Panc1 (cell line): ENCODE results near the gene MAPK10. TPM values are rescaled to one million over a fixed set of nuclear protein-coding genes. Genes with fewer than 3 reads are reported as not detected.

Experiments used
- ATAC-seq: fragments of 200-7000 bp; cut with Tn5 transposase; 2 replicates; pipeline ENCODE4 v1.9.1; 2020; ENCODE audit warnings: mild to moderate bottlenecking, moderate library complexity
- BruUV-seq: library from RNA; stranded (reverse); fragments of 400-500 nt; replicated peaks from 2 replicates; lab custom pipeline; 2021; lab: Mats Ljungman, UMichigan
- CTCF ChIA-PET: fragments of 300-600 bp; sonication (Branson Sonifier 250); formaldehyde crosslinking; loops from one replicate; lab custom pipeline; 2022; ENCODE audit warnings: antibody characterized with exemption; lab: Charles Lee
- POLR2A ChIA-PET: fragments of 300-600 bp; sonication (Branson Sonifier 250); formaldehyde crosslinking; loops from one replicate; lab custom pipeline; 2022; ENCODE audit warnings: antibody characterized with exemption; lab: Charles Lee
- DNase-seq: peaks from one replicate; pipeline ENCODE4 v3.0.0-alpha.2; 2010; ENCODE audit warnings: low read depth, low spot score
- H3K27ac ChIP-seq: 2 replicates; pipeline ENCODE4 v1.5.1; 2011; ENCODE audit warnings: mild to moderate bottlenecking, low read length, inconsistent platforms
- H3K27me3 ChIP-seq: fragments of 200-500 bp; sonication (Bioruptor generic); 2 replicates; pipeline ENCODE4 v1.6.0; 2014; ENCODE audit warnings: low read length, inconsistent platforms; ENCODE audit not compliant: control insufficient read depth, insufficient read depth
- H3K36me3 ChIP-seq: fragments of 200-500 bp; sonication (Bioruptor generic); 2 replicates; pipeline ENCODE4 v1.5.1; 2014; ENCODE audit warnings: inconsistent platforms, mild to moderate bottlenecking, low read length, moderate library complexity; ENCODE audit not compliant: control insufficient read depth, insufficient read depth
- H3K4me1 ChIP-seq: 2 replicates; pipeline ENCODE4 v1.5.1; 2011; ENCODE audit warnings: inconsistent platforms, mild to moderate bottlenecking, low read length, moderate library complexity; ENCODE audit not compliant: control insufficient read depth, insufficient read depth
- H3K4me3 ChIP-seq, 2 experiments: 2 replicates each; pipeline ENCODE4 v1.5.1; 2011 to 2012; ENCODE audit warnings: low read depth in 2 of 2, low read length in 2 of 2, mild to moderate bottlenecking in 2 of 2, inconsistent platforms in 1 of 2, moderate library complexity in 1 of 2
- H3K9me3 ChIP-seq: fragments of 200-500 bp; sonication (Bioruptor generic); 2 replicates; pipeline ENCODE4 v1.5.1; 2014; ENCODE audit warnings: low read depth, mild to moderate bottlenecking, inconsistent platforms, low read length, moderate library complexity; ENCODE audit not compliant: control insufficient read depth, insufficient read depth
- POLR2AphosphoS5 ChIP-seq: IDR thresholded peaks from 2 replicates; pipeline ENCODE4 v1.6.1; 2012; ENCODE audit warnings: mild to moderate bottlenecking, low read depth, low read length, moderate library complexity
- SIN3A ChIP-seq: IDR thresholded peaks from 2 replicates; pipeline ENCODE4 v1.6.1; 2012; ENCODE audit warnings: low read depth, mild to moderate bottlenecking, low read length, moderate library complexity, borderline replicate concordance; ENCODE audit not compliant: insufficient read depth
- TCF7L2 ChIP-seq: IDR thresholded peaks from 2 replicates; pipeline ENCODE4 v1.6.1; 2011; ENCODE audit warnings: mild to moderate bottlenecking, low read depth, low read length, inconsistent platforms
- in situ Hi-C: cut with HindIII; loops from 2 replicates; pipeline ENCODE4 v1.10.0; 2016; ENCODE audit warnings: low sequenced_read_pairs, low pct_unique_long_range_greater_than_20kb
- intact Hi-C: fragments of 100-400 bp; cut with micrococcal nuclease; formaldehyde crosslinking; loops from one replicate; pipeline ENCODE4 v1.10.0; 2022; ENCODE audit not compliant: unreplicated experiment
- total RNA-seq: library from RNA; stranded (reverse); gene quantifications from one replicate; pipeline ENCODE4 v1.2.1, GENCODE V29; 2021; ENCODE audit not compliant: unreplicated experiment
- TF ChIP-seq, protein P1 (sequence below), 2 experiments: IDR thresholded peaks; 2 replicates each; pipeline ENCODE4 v1.6.1; 2011 to 2012; ENCODE audit warnings: low read depth in 2 of 2, control low read depth in 1 of 2, low read length in 1 of 2, mild to moderate bottlenecking in 1 of 2, moderate library complexity in 1 of 2; ENCODE audit not compliant: insufficient read depth in 1 of 2
- TF ChIP-seq, protein P2 (sequence below): fragments of 450-650 bp; IDR thresholded peaks from 2 replicates; pipeline ENCODE4 v1.5.1; 2017; ENCODE audit warnings: mild to moderate bottlenecking

The MAPK10 gene
- total RNA-seq, 1 experiment from 2014 or later = 0.85 TPM

DNA sequence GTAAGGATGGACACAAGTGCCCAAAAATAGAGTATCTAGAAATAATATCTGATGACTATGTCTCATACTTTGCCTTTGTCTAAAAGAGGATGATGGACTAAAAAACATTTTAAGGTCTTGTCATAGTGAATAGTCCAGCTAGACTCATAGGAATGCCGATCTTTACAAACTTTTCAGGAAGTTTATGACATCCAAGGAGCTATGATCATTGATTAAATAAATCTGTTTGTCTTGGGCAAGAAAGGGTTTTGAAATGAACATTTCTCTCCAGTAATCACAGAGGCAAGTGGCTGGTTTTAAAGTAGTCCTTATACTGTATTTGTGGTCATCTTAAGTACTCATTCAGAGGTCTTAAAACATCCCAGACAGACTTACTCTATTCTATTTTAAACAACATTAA is 109.8 kb downstream of the MAPK10 start:
- POLR2A ChIA-PET = no interaction called here
- no peak for DNase-seq
- Histone ChIP-seq H3K4me3 (no peak overlapping the region), H3K36me3 (no peaks in the 10 kb centered on the region), H3K27me3 (no peaks in the 10 kb centered on the region), H3K27ac (no peak overlapping the region), H3K4me1 (no peaks in the 10 kb centered on the region), H3K9me3 (no peaks in the 10 kb centered on the region)
- TF ChIP-seq, protein P1, sequence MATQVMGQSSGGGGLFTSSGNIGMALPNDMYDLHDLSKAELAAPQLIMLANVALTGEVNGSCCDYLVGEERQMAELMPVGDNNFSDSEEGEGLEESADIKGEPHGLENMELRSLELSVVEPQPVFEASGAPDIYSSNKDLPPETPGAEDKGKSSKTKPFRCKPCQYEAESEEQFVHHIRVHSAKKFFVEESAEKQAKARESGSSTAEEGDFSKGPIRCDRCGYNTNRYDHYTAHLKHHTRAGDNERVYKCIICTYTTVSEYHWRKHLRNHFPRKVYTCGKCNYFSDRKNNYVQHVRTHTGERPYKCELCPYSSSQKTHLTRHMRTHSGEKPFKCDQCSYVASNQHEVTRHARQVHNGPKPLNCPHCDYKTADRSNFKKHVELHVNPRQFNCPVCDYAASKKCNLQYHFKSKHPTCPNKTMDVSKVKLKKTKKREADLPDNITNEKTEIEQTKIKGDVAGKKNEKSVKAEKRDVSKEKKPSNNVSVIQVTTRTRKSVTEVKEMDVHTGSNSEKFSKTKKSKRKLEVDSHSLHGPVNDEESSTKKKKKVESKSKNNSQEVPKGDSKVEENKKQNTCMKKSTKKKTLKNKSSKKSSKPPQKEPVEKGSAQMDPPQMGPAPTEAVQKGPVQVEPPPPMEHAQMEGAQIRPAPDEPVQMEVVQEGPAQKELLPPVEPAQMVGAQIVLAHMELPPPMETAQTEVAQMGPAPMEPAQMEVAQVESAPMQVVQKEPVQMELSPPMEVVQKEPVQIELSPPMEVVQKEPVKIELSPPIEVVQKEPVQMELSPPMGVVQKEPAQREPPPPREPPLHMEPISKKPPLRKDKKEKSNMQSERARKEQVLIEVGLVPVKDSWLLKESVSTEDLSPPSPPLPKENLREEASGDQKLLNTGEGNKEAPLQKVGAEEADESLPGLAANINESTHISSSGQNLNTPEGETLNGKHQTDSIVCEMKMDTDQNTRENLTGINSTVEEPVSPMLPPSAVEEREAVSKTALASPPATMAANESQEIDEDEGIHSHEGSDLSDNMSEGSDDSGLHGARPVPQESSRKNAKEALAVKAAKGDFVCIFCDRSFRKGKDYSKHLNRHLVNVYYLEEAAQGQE (IDR thresholded peaks at IDR 0.05; ENCODE audit: insufficient read depth in 1 of 2, low read depth in 2 of 2, low read length in 1 of 2) = no peak
- no peak for TF ChIP-seq TCF7L2
- TF ChIP-seq, protein P2, sequence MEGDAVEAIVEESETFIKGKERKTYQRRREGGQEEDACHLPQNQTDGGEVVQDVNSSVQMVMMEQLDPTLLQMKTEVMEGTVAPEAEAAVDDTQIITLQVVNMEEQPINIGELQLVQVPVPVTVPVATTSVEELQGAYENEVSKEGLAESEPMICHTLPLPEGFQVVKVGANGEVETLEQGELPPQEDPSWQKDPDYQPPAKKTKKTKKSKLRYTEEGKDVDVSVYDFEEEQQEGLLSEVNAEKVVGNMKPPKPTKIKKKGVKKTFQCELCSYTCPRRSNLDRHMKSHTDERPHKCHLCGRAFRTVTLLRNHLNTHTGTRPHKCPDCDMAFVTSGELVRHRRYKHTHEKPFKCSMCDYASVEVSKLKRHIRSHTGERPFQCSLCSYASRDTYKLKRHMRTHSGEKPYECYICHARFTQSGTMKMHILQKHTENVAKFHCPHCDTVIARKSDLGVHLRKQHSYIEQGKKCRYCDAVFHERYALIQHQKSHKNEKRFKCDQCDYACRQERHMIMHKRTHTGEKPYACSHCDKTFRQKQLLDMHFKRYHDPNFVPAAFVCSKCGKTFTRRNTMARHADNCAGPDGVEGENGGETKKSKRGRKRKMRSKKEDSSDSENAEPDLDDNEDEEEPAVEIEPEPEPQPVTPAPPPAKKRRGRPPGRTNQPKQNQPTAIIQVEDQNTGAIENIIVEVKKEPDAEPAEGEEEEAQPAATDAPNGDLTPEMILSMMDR = no peak
- TF ChIP-seq POLR2AphosphoS5 = no peak
- TF ChIP-seq SIN3A = no peak
- no peak for ATAC-seq
- CTCF ChIA-PET = no interaction called here
- intact Hi-C loops = no loop called here
- no TSS peak for BruUV-seq
- in situ Hi-C loops = no loop called here

DNA sequence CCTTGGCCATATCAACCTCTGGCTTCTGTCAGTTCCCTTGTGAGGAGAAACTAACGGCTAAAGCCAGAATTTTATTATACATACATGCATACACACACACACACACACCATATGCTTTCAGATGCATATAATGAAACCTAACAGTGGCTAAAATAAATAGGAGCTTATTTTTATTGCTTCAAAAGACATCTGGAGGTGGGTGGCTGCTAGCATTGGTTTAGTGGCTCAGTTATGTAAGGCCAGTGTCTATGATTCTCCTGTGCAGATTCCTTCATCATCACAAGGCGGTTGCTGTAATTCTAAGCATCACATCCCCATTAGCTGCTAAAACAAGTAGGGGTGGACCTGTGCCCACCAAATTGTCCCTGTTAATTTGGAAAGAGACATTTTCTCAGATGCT is 110.8 kb downstream of the MAPK10 start:
- Histone ChIP-seq H3K27me3 (no peaks in the 10 kb centered on the region), H3K36me3 (no peaks in the 10 kb centered on the region), H3K27ac (no peak overlapping the region), H3K4me1 (no peaks in the 10 kb centered on the region), H3K4me3 (no peak overlapping the region), H3K9me3 (no peaks in the 10 kb centered on the region)
- TF ChIP-seq, protein P1 (IDR thresholded peaks at IDR 0.05; ENCODE audit: insufficient read depth in 1 of 2, low read depth in 2 of 2, low read length in 1 of 2) = no peak
- TF ChIP-seq, protein P2 = no peak
- no peak for TF ChIP-seq SIN3A
- TF ChIP-seq TCF7L2 = no peak
- TF ChIP-seq POLR2AphosphoS5 = no peak
- ATAC-seq (no peak), DNase-seq (no peak)
- BruUV-seq = no TSS peak
- ChIA-PET CTCF (no interaction called here), POLR2A (no interaction called here)
- intact Hi-C loops (no loop called here), in situ Hi-C loops (no loop called here)
